Right lobe of liver (tissue), 6 donors: ENCODE results near the gene SPON1. TPM values are rescaled to one million over a fixed set of nuclear protein-coding genes. Genes with fewer than 3 reads are reported as not detected.

Source experiments
- ATAC-seq, 4 donors: fragments of 200-7000 bp; cut with Tn5 transposase; one replicate each; pipeline ENCODE4 v1.9.1; 2020; ENCODE audit warnings: mild to moderate bottlenecking in 4 of 4, moderate library complexity in 4 of 4
- DNase-seq, 3 donors: peaks; one replicate each; pipeline ENCODE4 v3.0.0-alpha.2; 2020
- H3K27ac ChIP-seq, 3 donors: fragments of 200-600 bp; one replicate each; pipeline ENCODE4 v1.8.0; 2022
- H3K27me3 ChIP-seq, 2 donors: fragments of 200-600 bp; one replicate each; pipeline ENCODE4 v1.8.0; 2022
- H3K36me3 ChIP-seq, 4 donors: fragments of 200-600 bp; sonication (generic) in 1 of 4; one replicate each; pipeline versions ENCODE4 v1.5.1 to v1.8.0; 2017 to 2022; ENCODE audit warnings: control low read depth in 1 of 4
- H3K4me1 ChIP-seq, 4 donors: fragments of 200-600 bp; sonication (generic) in 1 of 4; one replicate each; pipeline versions ENCODE4 v1.5.1 to v1.8.0; 2017 to 2022; ENCODE audit warnings: control low read depth in 1 of 4
- H3K4me3 ChIP-seq, 3 donors: fragments of 200-600 bp; one replicate each; pipeline ENCODE4 v1.8.0; 2022
- H3K9me3 ChIP-seq, 4 donors: fragments of 200-600 bp; sonication (generic) in 1 of 4; one replicate each; pipeline versions ENCODE4 v1.5.1 to v1.8.0; 2017 to 2022; ENCODE audit warnings: control low read depth in 1 of 4
- POLR2A ChIP-seq: fragments of 450-650 bp; IDR thresholded peaks from one replicate; pipeline ENCODE4 v1.6.1; 2017; ENCODE audit warnings: antibody characterized with exemption, mild to moderate bottlenecking
- WGBS: methylation state at CpG from one replicate; pipeline ENCODE4 v1.1.6; 2018; ENCODE audit warnings: low coverage, low lambda C conversion rate; ENCODE audit not compliant: insufficient coverage; ENCODE audit errors: missing lambda C conversion rate; 5-methylcytosine and 5-hydroxymethylcytosine counted together
- intact Hi-C, 2 donors: fragments of 100-400 bp; cut with DNase I; formaldehyde crosslinking; loops; one replicate each; pipeline versions ENCODE4 v1.11.2 to v1.14.1; 2022
- total RNA-seq, 6 experiments: library from RNA; depleted of rRNA in 2 of 6; stranded (reverse); fragments of >200 nt in 2 of 6; fragmentation: NEBNext Ultra II Directional in 3 of 6; extraction: Animal tissue kit (Norgen Biotek cat#: 25700) in 3 of 6; gene quantifications; one replicate each; pipeline versions ENCODE4 v1.1.0 to v1.2.4, GENCODE V29; 2016 to 2023
- TF ChIP-seq, protein P1 (sequence below), 4 donors: fragments of 200-600 bp in 3 of 4; fragments of 450-650 bp in 1 of 4; IDR thresholded peaks; one replicate each; pipeline versions ENCODE4 v1.5.1 to v1.8.0; 2016 to 2022; ENCODE audit warnings: antibody characterized with exemption in 4 of 4, mild to moderate bottlenecking in 2 of 4
- donor health status: DM: no; HTN: yes; CAD: no.
- donor health status: DM: no; HTN: no; CAD: no.
- donor health status: DM: no; HTN: no; CAD: no.
- donor health status: DM: no; HTN: yes; CAD: no.
- donor health status: DM: no; HTN: yes; CAD: no.

The SPON1 gene
- total RNA-seq, 6 experiments from 2014 or later: 0.51 to 2.4 (median 1.6) TPM

- no peak for ATAC-seq
- Histone ChIP-seq H3K4me3 (no peak overlapping the region), H3K27ac (no peak overlapping the region), H3K36me3 (no peaks in the 10 kb centered on the region), H3K4me1 (no peaks in the 10 kb centered on the region), H3K9me3 (no peaks in the 10 kb centered on the region), H3K27me3 (no peaks in the 10 kb centered on the region)
- no peak for TF ChIP-seq POLR2A
- TF ChIP-seq, protein P1, sequence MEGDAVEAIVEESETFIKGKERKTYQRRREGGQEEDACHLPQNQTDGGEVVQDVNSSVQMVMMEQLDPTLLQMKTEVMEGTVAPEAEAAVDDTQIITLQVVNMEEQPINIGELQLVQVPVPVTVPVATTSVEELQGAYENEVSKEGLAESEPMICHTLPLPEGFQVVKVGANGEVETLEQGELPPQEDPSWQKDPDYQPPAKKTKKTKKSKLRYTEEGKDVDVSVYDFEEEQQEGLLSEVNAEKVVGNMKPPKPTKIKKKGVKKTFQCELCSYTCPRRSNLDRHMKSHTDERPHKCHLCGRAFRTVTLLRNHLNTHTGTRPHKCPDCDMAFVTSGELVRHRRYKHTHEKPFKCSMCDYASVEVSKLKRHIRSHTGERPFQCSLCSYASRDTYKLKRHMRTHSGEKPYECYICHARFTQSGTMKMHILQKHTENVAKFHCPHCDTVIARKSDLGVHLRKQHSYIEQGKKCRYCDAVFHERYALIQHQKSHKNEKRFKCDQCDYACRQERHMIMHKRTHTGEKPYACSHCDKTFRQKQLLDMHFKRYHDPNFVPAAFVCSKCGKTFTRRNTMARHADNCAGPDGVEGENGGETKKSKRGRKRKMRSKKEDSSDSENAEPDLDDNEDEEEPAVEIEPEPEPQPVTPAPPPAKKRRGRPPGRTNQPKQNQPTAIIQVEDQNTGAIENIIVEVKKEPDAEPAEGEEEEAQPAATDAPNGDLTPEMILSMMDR (IDR thresholded peaks at IDR 0.05): no peak
- intact Hi-C loops: no loop called here
- DNase-seq: no peak
- WGBS: 91% methylated on average over 1 of the region's 1 CpG
Observed at GRCh38 chr11:14266622-14267021, 304.1 kb downstream of the SPON1 start.

DNA sequence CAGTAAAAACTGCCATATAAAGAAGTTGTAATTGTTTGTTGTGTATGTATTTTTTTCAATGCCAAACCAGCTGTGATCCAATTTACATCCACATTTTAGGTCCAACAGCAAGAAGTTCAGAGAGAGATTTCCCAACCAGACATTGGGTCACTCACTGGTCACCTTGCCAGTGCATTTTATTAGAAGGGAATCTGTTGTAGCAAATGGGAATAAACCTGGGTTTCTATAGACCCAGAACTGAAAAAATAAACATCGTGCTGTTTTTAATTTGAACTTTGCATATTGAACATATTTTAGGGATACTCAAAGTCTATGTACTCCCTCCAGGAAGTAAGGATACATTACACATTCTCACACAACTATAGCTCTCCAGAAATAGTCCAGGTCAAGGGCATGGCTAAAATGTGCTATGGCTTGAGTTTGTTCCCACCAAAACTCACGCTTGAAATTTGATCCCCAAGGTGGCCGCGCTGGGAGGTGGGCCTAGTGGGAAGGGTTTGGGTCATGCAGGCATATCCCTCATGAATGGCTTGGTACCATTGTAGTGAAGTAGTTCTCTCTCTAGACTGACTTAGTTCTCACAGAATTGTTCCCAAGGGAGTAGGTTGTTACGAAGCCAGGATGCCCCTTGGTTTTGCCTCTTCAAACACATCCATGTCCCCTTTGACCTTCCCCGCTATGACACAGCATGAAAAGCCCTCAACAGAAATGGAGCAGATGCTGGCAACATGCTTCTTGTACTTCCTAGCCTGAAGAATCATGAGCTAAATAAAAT, 305.5 kb downstream of the SPON1 start:
- no peaks in the 10 kb centered on the region for H3K27me3 ChIP-seq
- no peak for DNase-seq
- H3K9me3 ChIP-seq: no peaks in the 10 kb centered on the region
- H3K4me3 ChIP-seq: no peak overlapping the region
- intact Hi-C loops: no loop called here
- H3K4me1 ChIP-seq: no peaks in the 10 kb centered on the region
- 66% methylated on average over 3 of the region's 6 CpGs for WGBS
- no peaks in the 10 kb centered on the region for H3K36me3 ChIP-seq
- no peak overlapping the region for H3K27ac ChIP-seq
- TF ChIP-seq, protein P1 (IDR thresholded peaks at IDR 0.05): no peak
- TF ChIP-seq POLR2A: no peak
- no peak for ATAC-seq

DNA sequence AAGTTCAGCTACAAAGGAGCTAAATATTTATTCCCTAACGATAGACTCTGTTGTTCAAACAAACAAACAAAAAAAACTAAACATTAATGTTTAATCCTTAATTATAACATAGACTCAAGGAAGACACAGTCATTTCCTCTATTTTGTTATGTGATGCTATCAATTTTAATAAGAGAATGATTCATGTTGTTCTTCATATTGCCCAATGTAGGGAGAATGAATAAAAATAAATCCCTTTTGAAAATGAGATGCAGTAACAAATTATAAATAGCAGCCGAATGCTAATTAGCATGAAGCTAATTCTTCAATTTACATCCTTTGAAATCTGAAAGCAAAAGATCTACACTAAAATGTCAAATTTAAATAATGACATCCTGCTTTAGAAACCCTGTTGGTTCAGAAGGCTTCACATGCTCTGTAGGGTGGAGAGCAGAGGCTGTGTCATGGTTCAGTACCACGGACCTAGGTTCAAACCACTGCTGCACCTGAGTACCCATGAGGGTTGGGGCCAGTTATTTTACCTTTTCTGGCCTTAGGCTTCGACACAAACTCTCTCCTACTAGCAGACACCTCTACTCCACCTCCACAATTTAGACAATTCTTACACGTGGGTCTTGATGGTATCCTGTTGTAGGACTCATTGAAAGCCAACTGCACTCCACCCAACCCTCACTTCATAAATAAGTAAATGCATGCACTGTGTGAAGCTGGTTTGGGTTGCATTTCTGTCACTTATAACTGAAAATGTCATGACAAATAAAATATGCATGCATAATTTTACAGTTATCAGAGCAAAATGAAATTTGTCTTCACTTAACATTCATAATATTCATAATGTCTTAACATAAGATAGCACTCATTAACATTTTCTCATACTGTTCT, 307.4 kb downstream of the SPON1 start:
- ATAC-seq (no peak), DNase-seq (no peak)
- H3K9me3 ChIP-seq: no peaks in the 10 kb centered on the region
- H3K27me3 ChIP-seq: no peaks in the 10 kb centered on the region
- intact Hi-C loops: no loop called here
- H3K4me1 ChIP-seq: no peaks in the 10 kb centered on the region
- H3K27ac ChIP-seq: no peak overlapping the region
- H3K36me3 ChIP-seq: no peaks in the 10 kb centered on the region
- no peak for TF ChIP-seq POLR2A
- TF ChIP-seq, protein P1 (IDR thresholded peaks at IDR 0.05): no peak
- WGBS: 76% methylated on average over 5 of the region's 5 CpGs
- no peak overlapping the region for H3K4me3 ChIP-seq

DNA sequence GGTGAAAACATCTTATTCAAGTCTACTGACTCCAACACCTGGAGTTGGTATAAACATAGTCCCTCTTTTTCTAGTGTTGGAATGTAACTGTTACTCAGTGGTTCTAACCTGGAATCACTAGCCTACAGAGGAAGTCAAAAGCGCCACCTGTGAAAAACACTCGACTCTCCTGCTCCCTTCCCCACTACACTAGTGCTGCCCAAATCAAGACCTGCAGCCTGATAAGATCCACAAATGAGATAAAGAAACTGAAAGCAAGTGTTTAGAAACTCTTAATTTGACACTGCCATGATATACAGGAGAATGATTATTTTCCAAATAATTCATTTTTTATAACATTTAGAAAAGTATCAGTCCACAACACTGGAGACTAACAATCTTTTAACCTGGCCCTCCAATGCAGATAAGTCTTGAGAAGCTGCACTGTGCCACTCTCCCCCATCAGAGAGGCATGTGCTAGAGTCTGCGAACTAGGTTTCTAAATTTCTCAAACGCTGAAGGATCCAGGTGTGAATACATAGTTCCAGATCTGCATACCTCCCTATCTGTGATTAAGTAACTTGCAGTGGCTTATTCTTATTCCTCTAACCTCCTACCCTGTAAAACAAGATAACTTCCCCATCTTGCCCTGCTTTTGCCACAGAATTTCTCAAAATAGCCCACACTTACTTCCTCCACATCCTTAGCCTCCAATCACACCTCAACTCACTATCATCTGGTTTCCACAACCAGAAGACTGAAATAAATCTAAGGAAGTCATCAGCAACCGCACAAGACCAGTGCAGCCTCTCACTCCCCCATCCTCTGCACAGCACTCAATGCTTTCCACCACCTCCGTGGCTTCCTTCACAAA, 308.4 kb downstream of the SPON1 start:
- Histone ChIP-seq H3K4me3 (no peak overlapping the region), H3K36me3 (no peaks in the 10 kb centered on the region), H3K4me1 (no peaks in the 10 kb centered on the region), H3K27ac (no peak overlapping the region), H3K9me3 (no peaks in the 10 kb centered on the region), H3K27me3 (no peaks in the 10 kb centered on the region)
- intact Hi-C loops: no loop called here
- DNase-seq: no peak
- 39% methylated on average over 6 of the region's 6 CpGs for WGBS
- peak in 2 of 4 donors; percentile 17 to 22 for ATAC-seq
- no peak for TF ChIP-seq POLR2A
- TF ChIP-seq, protein P1 (IDR thresholded peaks at IDR 0.05): no peak
